HG03442 (cell line): Measurements from ENCODE around the gene PCGF2.

Source experiments
- ATAC-seq: cut with Tn5 transposase; IDR thresholded peaks from one replicate; pipeline ENCODE4 v1.9.1; 2021; ENCODE audit warnings: mild to moderate bottlenecking, moderate library complexity; ENCODE audit not compliant: unreplicated experiment

The PCGF2 gene

DNA sequence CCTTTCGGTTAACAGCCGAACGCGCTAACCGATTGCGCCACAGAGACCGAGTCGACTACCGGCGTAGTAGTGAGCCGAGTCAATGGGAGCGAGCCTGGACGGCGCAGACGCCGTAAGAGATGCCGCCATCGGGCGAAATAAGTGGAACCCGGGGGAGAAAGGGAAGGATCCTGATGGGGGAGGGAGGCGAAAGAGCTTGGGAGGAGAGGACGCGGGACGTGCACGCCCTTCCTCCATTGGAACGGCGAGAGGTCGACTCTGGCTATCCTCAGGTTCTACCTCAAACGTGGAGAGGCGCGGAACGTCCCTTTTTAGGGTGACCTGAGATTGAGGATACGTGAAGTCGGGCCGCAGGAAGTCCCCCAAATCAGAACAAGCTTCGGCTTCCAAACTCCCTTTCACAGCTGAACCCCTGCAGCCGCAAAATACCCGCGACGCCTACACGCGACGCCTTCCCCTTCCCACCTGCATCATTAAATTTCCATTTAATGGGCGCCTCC, 3.7 kb upstream of the PCGF2 start:
- ATAC-seq = peak; percentile 4

GRCh38 chr17:38751144-38751807, 3.1 kb upstream of the PCGF2 start:
- ATAC-seq = no peak

DNA sequence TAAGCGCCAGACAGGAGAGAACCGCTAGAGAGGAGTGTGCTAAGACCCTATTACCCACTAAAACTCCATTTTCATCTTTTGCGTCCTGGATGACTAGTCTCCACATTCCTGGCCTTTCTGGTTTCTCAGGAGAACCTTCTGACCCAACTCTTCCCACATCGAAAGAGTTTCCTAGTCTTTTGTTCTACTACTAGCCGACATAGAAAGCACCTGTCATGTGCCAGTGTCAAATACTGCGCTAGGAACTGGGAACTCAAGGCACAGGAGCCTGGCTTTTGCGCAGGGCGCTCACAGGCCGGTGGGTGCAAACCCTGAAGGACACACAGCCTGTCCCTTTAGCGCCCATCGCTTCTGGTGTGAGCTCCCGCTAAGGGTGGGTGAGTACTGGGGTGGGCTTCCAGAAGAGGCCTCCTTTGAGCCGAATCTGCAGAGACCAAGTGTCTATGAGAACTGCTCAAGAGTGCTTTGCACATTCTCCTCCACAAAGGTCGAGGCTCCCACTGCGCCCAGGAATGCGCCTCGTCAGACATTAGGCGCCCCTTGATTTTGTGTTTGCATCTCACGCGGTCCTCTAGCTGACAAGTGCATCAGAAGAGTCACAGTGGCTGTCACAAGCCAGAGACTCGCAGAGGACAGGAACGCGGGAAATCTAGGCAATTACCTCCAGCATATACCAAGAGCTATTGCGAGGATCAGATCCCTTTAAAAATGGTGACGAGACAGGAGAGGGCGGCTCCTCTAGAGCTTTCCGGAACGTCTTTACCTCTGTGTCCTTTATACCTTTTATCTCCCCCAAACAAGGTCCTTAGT, 2.4 kb upstream of the PCGF2 start:
- no peak for ATAC-seq

DNA sequence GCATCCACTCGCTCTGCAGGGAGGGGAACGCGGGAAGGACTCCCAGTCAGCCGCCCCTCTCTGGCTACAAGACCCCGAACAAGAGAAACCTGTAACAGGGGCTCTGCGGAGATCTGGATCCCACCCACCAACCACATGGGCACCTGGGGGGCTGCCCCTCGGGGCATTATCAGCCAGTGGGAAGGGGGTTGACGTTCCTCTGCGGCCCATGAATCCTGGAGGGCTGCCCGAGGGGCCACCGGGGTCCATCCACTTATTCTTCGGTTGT, 1.8 kb upstream of the PCGF2 start:
- ATAC-seq = no peak

DNA sequence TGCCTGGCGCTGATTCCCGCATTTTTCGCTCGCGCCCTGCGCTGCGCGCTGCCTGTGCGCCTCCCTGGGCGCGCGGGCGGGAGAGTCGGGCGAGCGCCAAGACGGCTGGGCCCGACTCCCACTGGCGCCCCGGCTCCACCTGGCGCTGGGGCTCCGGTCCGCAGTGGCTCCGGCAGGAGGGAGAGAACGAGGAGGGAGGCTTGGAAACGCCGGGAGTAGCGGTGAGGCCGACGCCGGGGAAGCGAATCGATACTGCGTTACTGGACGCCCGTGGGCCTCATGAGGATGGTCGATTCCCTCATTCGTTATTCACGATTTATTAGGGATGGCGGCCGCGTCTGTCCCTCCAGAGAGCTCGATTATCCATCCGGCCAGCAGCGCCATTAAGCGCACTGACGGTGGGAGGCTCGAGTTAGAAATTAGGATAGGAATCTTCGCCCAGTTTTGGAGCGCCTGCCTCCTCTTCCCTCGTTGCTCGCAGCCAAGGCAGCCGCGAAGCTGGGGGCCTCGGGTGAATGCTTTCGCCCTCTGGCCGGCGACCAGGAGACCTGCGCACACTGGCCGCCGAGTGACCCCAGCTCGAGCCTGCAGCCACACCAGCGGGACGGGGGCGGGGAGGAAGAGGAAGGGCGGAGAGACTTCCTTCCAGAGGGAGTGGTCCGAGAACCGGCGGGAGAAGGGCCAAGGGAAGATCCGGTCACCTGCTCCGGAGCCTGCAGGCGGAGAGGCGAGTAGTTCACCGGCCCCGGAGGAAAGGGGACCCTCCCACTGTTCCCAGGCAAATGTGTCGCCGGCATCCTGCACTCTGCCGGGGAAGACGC, 1.3 kb upstream of the PCGF2 start:
- no peak for ATAC-seq

DNA sequence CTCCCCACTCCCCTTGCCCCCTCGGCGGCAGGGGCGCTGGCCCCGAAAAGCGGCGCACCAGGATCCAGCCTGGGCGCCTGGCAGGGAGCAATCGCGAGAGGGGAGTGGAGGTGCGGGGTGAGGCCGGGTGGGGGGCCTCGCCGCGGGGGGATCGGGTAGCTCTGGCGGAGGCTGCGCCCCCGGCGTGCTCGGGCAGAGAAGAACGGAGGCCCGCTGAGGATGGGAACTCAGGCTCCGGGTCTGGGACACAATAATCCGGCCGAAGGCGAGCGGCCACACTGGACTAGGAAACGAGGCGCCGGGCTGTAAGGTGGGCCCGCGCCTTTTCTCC, 721 bp upstream of the PCGF2 start:
- ATAC-seq = no peak

- no peak for ATAC-seq
These were observed 530 bp downstream of the PCGF2 start for GRCh38 chr17:38747463-38748148.

GRCh38 chr17:38746849-38747462, 1.2 kb downstream of the PCGF2 start:
- ATAC-seq = no peak

DNA sequence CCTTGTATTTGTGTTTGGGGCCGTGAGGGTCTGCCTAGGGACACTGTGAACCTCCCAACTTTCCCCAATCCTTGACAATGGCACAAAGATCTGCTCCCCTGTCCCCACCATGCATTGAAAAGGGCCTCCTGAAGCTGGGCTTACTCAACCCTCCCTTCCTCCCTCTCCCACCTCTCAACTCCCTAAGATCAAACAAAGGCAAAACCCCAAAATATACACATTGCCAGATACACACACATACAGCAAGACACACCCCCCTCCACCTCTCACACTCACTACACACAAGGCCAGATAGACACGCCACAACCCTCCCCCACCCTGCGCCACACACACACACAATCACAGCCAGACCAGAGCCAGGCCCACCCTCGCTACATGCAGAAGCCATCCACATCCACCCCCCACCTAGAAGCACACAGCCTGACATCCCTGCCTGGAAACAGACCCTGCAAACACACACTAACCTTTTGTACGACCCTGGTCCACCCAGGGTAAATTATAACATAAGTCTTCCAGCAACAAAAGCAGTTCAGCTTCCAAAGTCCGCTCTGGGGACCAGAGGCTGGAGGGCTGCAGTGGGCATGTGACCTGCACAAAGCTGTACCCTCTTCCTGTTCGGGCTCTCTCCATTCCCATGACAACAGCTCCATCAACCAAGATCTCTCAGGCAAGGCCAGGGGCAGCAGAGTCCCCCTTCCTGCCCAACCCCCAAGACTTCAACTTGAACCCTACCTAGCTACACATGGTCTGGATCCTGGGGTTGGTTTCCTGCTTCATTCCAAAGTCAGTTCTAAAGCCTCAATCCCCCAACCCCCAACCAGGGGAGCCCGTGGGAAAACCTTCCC, 1.9 kb downstream of the PCGF2 start:
- ATAC-seq = no peak

DNA sequence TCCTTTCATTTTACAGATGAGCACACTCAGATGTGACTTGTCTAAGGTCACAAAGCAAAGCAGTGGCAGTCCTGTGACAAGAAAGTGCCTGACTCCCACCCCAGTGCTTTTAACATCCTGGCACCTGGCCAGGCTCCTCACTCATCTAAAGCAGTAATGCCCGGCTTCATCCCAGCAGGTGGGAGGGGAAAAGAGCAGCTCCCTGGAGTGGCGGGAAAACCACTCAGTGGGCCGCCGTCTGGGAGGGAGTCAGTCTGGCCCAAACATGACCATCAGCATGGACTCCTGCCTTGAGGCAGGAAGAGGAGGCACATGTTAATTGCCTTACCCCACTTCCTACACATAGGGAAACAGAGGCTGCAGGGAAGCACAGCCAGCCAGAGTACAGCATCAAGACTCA, 2.6 kb downstream of the PCGF2 start:
- no peak for ATAC-seq

- no peak for ATAC-seq
These were observed 4.5 kb downstream of the PCGF2 start for GRCh38 chr17:38743556-38744171.

DNA sequence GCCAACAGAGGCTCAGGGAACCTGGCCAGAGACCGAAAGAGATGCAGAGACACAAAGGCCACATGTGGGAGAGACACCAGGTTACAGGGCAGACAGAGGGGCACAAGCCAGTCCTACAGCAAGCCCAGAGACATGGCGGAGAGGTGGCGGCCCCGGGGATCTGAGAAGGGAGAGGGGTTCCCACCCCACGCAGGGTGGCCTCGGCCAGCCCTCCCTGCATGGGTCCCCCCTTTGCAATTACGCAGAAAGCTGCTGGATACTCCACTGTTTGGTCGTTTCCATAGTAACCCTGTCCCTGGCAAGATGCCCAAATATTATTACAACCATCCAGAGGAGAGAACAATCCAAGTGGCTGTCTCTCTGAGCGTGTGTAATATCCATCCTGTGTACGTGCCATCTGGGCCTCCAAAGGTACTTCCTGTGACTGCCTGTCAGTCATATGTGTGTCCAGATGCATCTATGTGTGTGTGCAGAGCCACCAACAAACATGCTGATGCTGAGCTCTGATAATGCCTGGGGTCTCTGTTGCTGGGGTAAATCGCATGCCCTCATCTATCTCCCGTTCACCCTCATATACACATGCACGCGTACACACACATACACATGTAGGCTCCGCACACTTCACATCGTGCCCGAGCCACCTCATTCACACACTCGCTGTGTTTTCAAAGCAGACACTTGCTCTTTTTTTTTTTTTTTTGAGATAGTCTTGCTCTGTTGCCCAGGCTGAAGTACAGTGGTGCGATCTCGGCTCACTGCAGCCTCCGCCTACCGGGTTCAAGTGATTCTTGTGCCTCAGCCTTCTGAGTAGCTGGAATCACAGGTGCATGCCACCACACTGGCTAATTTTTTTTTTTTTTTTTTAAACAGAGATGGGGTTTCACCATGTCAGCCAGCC, 5.5 kb downstream of the PCGF2 start:
- no peak for ATAC-seq

- ATAC-seq = no peak
These were observed 6.2 kb downstream of the PCGF2 start for GRCh38 chr17:38741921-38742410.

GRCh38 chr17:38741461-38741860, 6.7 kb downstream of the PCGF2 start:
- ATAC-seq = no peak

DNA sequence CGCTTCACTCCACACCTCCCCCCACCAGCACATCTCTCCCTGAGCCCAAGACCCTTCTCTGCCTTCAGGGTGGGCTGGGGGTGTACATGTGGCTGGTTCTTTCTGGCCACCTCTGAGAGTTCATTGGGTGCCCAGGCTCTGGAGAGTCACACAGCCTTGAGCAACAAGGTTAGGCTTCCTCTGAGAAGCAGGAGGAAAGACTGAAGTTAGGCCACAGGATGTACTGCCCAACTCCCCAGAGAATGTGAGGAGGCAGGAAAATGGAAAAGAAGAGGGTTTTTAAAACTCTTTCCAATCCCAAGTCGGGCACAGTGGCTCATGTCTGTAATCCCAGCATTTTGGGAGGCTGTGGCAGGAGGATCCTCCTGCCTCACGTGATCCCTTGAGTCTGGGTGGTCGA, 7.3 kb downstream of the PCGF2 start:
- no peak for ATAC-seq

GRCh38 chr17:38740044-38740443, 8.1 kb downstream of the PCGF2 start:
- no peak for ATAC-seq

DNA sequence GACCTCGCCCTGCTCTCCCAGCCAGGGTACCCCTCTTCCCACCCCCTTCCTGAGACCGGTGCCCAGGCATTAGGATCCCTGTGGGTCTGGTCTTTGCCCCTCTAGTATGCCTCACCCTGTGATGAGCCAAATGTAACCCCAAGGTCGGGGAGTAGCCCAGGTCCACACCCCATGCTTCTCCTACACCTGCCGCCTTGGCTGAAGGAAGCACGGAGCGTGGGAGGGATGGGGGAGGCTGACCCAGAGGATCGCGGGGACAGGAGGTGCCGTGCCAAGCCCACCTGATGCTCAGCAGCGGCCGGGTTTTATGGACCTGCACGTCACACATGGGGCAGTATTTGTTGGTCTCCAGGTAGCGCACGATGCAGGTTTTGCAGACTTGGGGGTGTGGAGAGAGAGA, 8.8 kb downstream of the PCGF2 start:
- no peak for ATAC-seq

DNA sequence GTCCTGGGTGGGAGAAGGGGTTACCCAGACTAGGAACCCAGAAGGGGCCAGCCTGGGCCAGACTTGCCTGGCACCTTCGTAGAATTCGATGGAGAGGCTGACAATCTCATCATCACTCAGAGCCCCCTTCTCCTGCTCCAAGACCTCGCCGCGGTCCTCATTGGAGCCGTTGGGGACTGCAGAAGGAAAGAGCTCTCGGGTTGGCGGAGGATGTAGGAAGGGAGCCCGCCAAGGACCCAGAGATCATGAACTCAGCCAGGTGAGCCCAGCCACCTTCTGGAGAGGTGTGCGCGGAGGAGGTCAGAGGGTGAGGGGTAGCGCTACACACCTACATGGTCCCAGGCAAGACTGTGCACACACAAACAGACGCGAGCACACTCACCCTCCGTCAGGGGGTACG, 9.4 kb downstream of the PCGF2 start:
- ATAC-seq = no peak
